ENCODE measurements around the gene MOK. TPM values are rescaled to one million over a fixed set of nuclear protein-coding genes. Genes with fewer than 3 reads are reported as not detected.

MOK gene
- total RNA-seq, 1 experiment from 2014 or later = 2.8 TPM

- Histone ChIP-seq H2AFZ (ENCODE audit: low read length) (no peak overlapping the region), H4K20me1 (ENCODE audit: control insufficient read depth, insufficient read depth, insufficient read length) (no peaks in the 10 kb centered on the region), H3K4me2 (ENCODE audit: insufficient read depth, insufficient read length, low read length) (no peak overlapping the region), H3K14ac (ENCODE audit: insufficient read depth, low read length) (no peak overlapping the region), H4K5ac (ENCODE audit: insufficient read length, low read depth, low read length) (no peak overlapping the region), H2BK15ac (ENCODE audit: low read depth, low read length) (no peak overlapping the region), H3K79me1 (ENCODE audit: insufficient read depth, low read depth, low read length, poor library complexity, severe bottlenecking) (no peaks in the 10 kb centered on the region), H3K4me1 (ENCODE audit: insufficient read depth, low read length) (no peaks in the 10 kb centered on the region), H3T11ph (ENCODE audit: low read length) (no peak overlapping the region), H3K27ac (ENCODE audit: insufficient read length, low read depth, low read length) (no peak overlapping the region), H3K18ac (ENCODE audit: insufficient read length, low read depth, low read length) (no peak overlapping the region), H2BK12ac (ENCODE audit: insufficient read length, low read depth, low read length) (no peak overlapping the region), H3K4ac (ENCODE audit: low read depth, low read length) (no peak overlapping the region), H3K56ac (ENCODE audit: insufficient read length, low read depth, low read length) (no peak overlapping the region), H3K23ac (ENCODE audit: insufficient read length, low read depth, low read length) (no peak overlapping the region), H4K8ac (replicated peaks; ENCODE audit: insufficient read length, low read depth, low read length) (no peak overlapping the region), H3K9me3 (ENCODE audit: control insufficient read depth, low read depth, low read length) (no peaks in the 10 kb centered on the region), H3K79me2 (ENCODE audit: insufficient read depth, low read length) (no peaks in the 10 kb centered on the region), H3K23me2 (ENCODE audit: insufficient read length, low read depth, low read length, poor library complexity, severe bottlenecking) (no peaks in the 10 kb centered on the region), H4K91ac (ENCODE audit: insufficient read length, low read depth, low read length) (no peak overlapping the region), H2AK5ac (ENCODE audit: insufficient read length, low read length) (no peak overlapping the region), H3K27me3 (ENCODE audit: insufficient read depth, low read length) (no peaks in the 10 kb centered on the region), H3K9ac (ENCODE audit: extremely low read depth, insufficient read length, low read length) (no peak overlapping the region), H2BK5ac (ENCODE audit: insufficient read length, low read length) (no peak overlapping the region), H2BK120ac (ENCODE audit: low read depth, low read length, poor library complexity, severe bottlenecking) (no peak overlapping the region), H2BK20ac (ENCODE audit: low read depth, low read length, poor library complexity, severe bottlenecking) (no peak overlapping the region)
- Mint-ChIP-seq H3K36me3 (ENCODE audit: insufficient read depth in 1 of 3, low read depth in 3 of 3) (no peaks in the 10 kb centered on the region; a peak in 2 of 7 replicates), H3K27ac (peak overlapping the region in 2 of 3 experiments; percentile 12 to 87; a peak in 1 of 7 replicates), H3K9me3 (no peaks in the 10 kb centered on the region), H3K4me3 (no peak overlapping the region), H3K27me3 (ENCODE audit: low read depth) (no peaks in the 10 kb centered on the region; the same call in 1 of the 2 replicates), H3K4me1 (peaks cover 25 to 34% of the 10 kb centered on the region in 2 experiments)
- no peak for DNase-seq
- no CpG with 5 or more reads among the region's 14 CpGs for WGBS (ENCODE audit: extremely low coverage, insufficient read length, low lambda C conversion rate)
- no peak for TF ChIP-seq CTCF (conservative IDR thresholded peaks at IDR 0.05)
These were observed 87.0 kb downstream of the MOK start for GRCh38 chr14:102217987-102218421.

All from H9 (cell line).